DMS 273 (cell line): Measurements from ENCODE around the gene CD48.
A peak's percentile ranks its signal among the peaks of the same experiment; 100 is the strongest.
"Not testable (repeated sequence)": the region's sequence is repeated elsewhere in the genome, so short reads cannot be mapped to it uniquely, and the experiment has no call there.

ENCODE experiments used
- DNase-seq: peaks from one replicate; lab custom pipeline; 2025; ENCODE audit not compliant: unreplicated experiment; lab: John Stamatoyannopoulos, UW

CD48 gene

GRCh38 chr1:160742428-160743127 lies 31.0 kb upstream of the CD48 start:
- no peak for DNase-seq

- DNase-seq: no peak
These were observed 30.2 kb upstream of the CD48 start for GRCh38 chr1:160741612-160742348.

- no peak for DNase-seq
These were observed 29.5 kb upstream of the CD48 start for GRCh38 chr1:160741092-160741501.

GRCh38 chr1:160740133-160740688 lies 28.6 kb upstream of the CD48 start:
- no peak for DNase-seq

GRCh38 chr1:160739098-160739511 lies 27.5 kb upstream of the CD48 start, which contains the start of gene SLAMF7:
Gene SLAMF7, plus strand, starts transcription at chr1:160739247. Its CDS starts 55 bp downstream, at chr1:160739302.
- DNase-seq: no peak

- DNase-seq: no peak
These were observed 26.6 kb upstream of the CD48 start for GRCh38 chr1:160738271-160738670.

GRCh38 chr1:160734301-160734700 lies 22.7 kb upstream of the CD48 start:
- no peak for DNase-seq

GRCh38 chr1:160733898-160734297 lies 22.3 kb upstream of the CD48 start:
- no peak for DNase-seq

- no peak for DNase-seq
These were observed 20.4 kb upstream of the CD48 start for GRCh38 chr1:160731990-160732389.

GRCh38 chr1:160731564-160731963 lies 19.9 kb upstream of the CD48 start:
- DNase-seq: not testable (repeated sequence)

- no peak for DNase-seq
These were observed 15.7 kb upstream of the CD48 start for GRCh38 chr1:160727316-160727640.

GRCh38 chr1:160726498-160727315 lies 15.1 kb upstream of the CD48 start:
- DNase-seq: peak; percentile 76

- no peak for DNase-seq
These were observed 14.5 kb upstream of the CD48 start for GRCh38 chr1:160726114-160726497.

GRCh38 chr1:160724465-160725242 lies 13.0 kb upstream of the CD48 start:
- peak; percentile 6 for DNase-seq

- DNase-seq: no peak
These were observed 11.7 kb upstream of the CD48 start for GRCh38 chr1:160723332-160723731.

- DNase-seq: no peak
These were observed 11.1 kb upstream of the CD48 start for GRCh38 chr1:160722726-160723125.

GRCh38 chr1:160721473-160721872 lies 9.9 kb upstream of the CD48 start:
- DNase-seq: no peak

GRCh38 chr1:160720356-160721085 lies 8.9 kb upstream of the CD48 start:
- DNase-seq: no peak

- no peak for DNase-seq
These were observed 6.6 kb upstream of the CD48 start for GRCh38 chr1:160718210-160718609.

- no peak for DNase-seq
These were observed 5.7 kb upstream of the CD48 start for GRCh38 chr1:160717306-160717705.
